ENCODE data around the gene CCDC24. TPM values are rescaled to one million over a fixed set of nuclear protein-coding genes. Genes with fewer than 3 reads are reported as not detected.

CCDC24 gene
- total and polyA plus RNA-seq, 2 of the 4 experiments (the other 2 are of a cell fraction), result 1.4 to 4.6 TPM

DNA sequence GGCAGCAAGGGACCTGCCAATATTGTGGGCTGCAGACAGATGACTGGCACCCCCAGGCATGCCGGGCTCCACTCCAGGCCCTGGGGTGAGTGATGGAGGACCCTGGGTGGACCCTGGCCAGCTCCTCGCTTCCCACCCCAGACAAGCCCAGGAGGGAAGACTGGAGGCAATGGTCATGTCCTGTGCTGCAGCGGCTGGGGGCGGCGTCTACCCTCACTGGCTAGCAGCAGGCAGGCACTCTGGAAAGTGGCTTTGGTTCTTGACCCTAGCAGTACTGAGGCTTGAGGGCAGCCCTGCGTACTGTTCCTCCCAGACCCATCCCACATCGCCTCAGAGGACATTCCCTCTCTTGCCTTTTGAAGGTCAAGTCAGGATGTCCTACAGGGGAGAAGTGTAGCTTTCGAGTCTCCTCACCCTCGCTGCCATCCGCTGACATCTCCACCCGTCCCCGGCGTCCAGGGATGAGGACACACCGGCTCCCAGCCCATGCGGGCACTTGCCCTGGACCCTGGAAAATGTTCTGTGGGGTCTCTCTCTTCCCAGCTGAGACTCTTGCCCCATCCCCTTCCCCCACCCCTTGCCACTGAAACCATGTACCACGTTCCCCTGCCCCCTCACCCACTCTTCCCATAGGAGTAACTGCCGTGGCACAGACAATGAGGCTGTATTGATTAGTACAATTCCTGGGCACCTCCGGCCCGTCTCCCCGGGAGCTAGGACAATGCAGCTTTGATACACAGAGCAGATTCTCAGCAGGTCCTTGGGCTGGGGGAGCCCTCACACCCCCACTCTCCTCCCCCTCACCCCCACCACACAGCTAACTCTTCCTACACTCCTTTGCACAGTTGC, 24.9 kb downstream of the CCDC24 start:
- Histone ChIP-seq H4K8ac (ENCODE audit: low read depth in 2 of 2, low read length in 2 of 2) (no peak overlapping the region), H2BK15ac (ENCODE audit: low read depth, low read length) (no peak overlapping the region), H2BK120ac (ENCODE audit: low read depth, low read length) (no peak overlapping the region), H3K79me1 (ENCODE audit: low read depth in 1 of 2, low read length in 2 of 2) (no peaks in the 10 kb centered on the region), H3K4ac (ENCODE audit: low read depth, low read length) (no peak overlapping the region), H2AFZ (replicated peaks; ENCODE audit: low read length, poor library complexity) (no peak overlapping the region), H3K9me3 (ENCODE audit: control insufficient read depth, insufficient read depth, low read length) (no peaks in the 10 kb centered on the region), H2AK5ac (ENCODE audit: low read depth, low read length) (no peak overlapping the region), H4K20me1 (ENCODE audit: insufficient read depth, low read length) (no peaks in the 10 kb centered on the region; the same call in 1 of the 2 replicates), H3K27me3 (ENCODE audit: control insufficient read depth, insufficient read depth, low read length) (no peaks in the 10 kb centered on the region), H3K4me3 (ENCODE audit: insufficient read depth, low read depth, low read length) (no peak overlapping the region), H3K56ac (ENCODE audit: extremely low read depth, insufficient read depth, low read length) (no peak overlapping the region), H2BK5ac (ENCODE audit: low read depth, low read length, poor library complexity, severe bottlenecking) (no peak overlapping the region), H3K27ac (ENCODE audit: insufficient read depth, low read length) (no peak overlapping the region), H3K18ac (ENCODE audit: low read depth, low read length) (no peak overlapping the region), H3K9me1 (ENCODE audit: insufficient read depth, low read length) (peaks cover 6% of the 10 kb centered on the region; the same call in 1 of the 2 replicates), H3K4me1 (ENCODE audit: control insufficient read depth, insufficient read depth, low read length) (no peaks in the 10 kb centered on the region), H3K4me2 (ENCODE audit: low read depth, low read length) (no peak overlapping the region), H3K23ac (ENCODE audit: low read depth, low read length) (no peak overlapping the region), H4K5ac (ENCODE audit: low read depth, low read length) (no peak overlapping the region), H3K9ac (ENCODE audit: low read depth, low read length) (no peak overlapping the region), H3K36me3 (ENCODE audit: control insufficient read depth, insufficient read depth, low read length) (peaks cover 9% of the 10 kb centered on the region; the same call in 1 of the 2 replicates), H2BK20ac (ENCODE audit: low read depth, low read length) (no peak overlapping the region), H4K91ac (ENCODE audit: insufficient read depth, low read depth, low read length) (no peak overlapping the region), H2AK9ac (replicated peaks; ENCODE audit: low read depth, low read length, poor library complexity) (no peak overlapping the region), H3K14ac (replicated peaks; ENCODE audit: low read depth, low read length) (no peak overlapping the region)
- in situ Hi-C loops (cut with MboI; ENCODE audit: low sequenced_read_pairs), result loop anchor here (10.0 kb wide), 1 partner anchor 569 kb away; no protein-coding TSS in a partner anchor
- dilution Hi-C loops (cut with HindIII; ENCODE audit: low sequenced_read_pairs, unreplicated experiment), result no loop called here
- CTCF ChIA-PET, result no interaction called here
- DNase-seq (no peak), ATAC-seq (ENCODE audit: low read depth) (no peak)
- 92% methylated on average over 12 of the region's 20 CpGs; no CpG with 5 or more reads in 1 of the 2 experiments for WGBS, 2 experiments (ENCODE audit: extremely low coverage in 2 of 2, insufficient read length in 1 of 2)
- intact Hi-C loops (cut with micrococcal nuclease), result no loop called here
- no TSS peak for BruUV-seq (replicated peaks)
- POLR2A ChIA-PET (ENCODE audit: unreplicated experiment), result no interaction called here
- TF ChIP-seq MAZ (IDR thresholded peaks at IDR 0.05; ENCODE audit: borderline replicate concordance, low read depth, low read length) (no peak), BHLHE40 (IDR thresholded peaks at IDR 0.05; ENCODE audit: low read depth, low read length) (no peak), NFE2L2 (IDR thresholded peaks at IDR 0.05; ENCODE audit: low read depth, low read length) (no peak), CEBPB (IDR thresholded peaks at IDR 0.05; ENCODE audit: low read depth, low read length) (no peak), RAD21 (IDR thresholded peaks at IDR 0.05; ENCODE audit: low read length) (no peak), RFX5 (IDR thresholded peaks at IDR 0.05; ENCODE audit: low read depth, low read length) (no peak), FOS (IDR thresholded peaks at IDR 0.05; ENCODE audit: low read depth, low read length) (no peak), SMC3 (IDR thresholded peaks at IDR 0.05; ENCODE audit: low read depth, low read length) (no peak), POLR2A (IDR thresholded peaks at IDR 0.05; ENCODE audit: low read depth, low read length) (no peak), RCOR1 (IDR thresholded peaks at IDR 0.05; ENCODE audit: insufficient replicate concordance, low read length) (no peak), CHD1 (IDR thresholded peaks at IDR 0.05; ENCODE audit: low read depth, low read length) (no peak), MAFK (IDR thresholded peaks at IDR 0.05; ENCODE audit: low read depth, low read length) (no peak)
- TF ChIP-seq, protein P1, sequence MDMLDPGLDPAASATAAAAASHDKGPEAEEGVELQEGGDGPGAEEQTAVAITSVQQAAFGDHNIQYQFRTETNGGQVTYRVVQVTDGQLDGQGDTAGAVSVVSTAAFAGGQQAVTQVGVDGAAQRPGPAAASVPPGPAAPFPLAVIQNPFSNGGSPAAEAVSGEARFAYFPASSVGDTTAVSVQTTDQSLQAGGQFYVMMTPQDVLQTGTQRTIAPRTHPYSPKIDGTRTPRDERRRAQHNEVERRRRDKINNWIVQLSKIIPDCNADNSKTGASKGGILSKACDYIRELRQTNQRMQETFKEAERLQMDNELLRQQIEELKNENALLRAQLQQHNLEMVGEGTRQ (IDR thresholded peaks at IDR 0.05; ENCODE audit: low read depth, low read length), result no peak
- TF ChIP-seq, protein P2, sequence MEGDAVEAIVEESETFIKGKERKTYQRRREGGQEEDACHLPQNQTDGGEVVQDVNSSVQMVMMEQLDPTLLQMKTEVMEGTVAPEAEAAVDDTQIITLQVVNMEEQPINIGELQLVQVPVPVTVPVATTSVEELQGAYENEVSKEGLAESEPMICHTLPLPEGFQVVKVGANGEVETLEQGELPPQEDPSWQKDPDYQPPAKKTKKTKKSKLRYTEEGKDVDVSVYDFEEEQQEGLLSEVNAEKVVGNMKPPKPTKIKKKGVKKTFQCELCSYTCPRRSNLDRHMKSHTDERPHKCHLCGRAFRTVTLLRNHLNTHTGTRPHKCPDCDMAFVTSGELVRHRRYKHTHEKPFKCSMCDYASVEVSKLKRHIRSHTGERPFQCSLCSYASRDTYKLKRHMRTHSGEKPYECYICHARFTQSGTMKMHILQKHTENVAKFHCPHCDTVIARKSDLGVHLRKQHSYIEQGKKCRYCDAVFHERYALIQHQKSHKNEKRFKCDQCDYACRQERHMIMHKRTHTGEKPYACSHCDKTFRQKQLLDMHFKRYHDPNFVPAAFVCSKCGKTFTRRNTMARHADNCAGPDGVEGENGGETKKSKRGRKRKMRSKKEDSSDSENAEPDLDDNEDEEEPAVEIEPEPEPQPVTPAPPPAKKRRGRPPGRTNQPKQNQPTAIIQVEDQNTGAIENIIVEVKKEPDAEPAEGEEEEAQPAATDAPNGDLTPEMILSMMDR (conservative IDR thresholded peaks at IDR 0.05; ENCODE audit: low read depth, low read length), result no peak
- TF ChIP-seq, protein P3, sequence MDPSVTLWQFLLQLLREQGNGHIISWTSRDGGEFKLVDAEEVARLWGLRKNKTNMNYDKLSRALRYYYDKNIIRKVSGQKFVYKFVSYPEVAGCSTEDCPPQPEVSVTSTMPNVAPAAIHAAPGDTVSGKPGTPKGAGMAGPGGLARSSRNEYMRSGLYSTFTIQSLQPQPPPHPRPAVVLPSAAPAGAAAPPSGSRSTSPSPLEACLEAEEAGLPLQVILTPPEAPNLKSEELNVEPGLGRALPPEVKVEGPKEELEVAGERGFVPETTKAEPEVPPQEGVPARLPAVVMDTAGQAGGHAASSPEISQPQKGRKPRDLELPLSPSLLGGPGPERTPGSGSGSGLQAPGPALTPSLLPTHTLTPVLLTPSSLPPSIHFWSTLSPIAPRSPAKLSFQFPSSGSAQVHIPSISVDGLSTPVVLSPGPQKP (IDR thresholded peaks at IDR 0.05; ENCODE audit: borderline replicate concordance, low read depth, low read length), result no peak
